ENCODE results near the gene NRBF2. TPM values are rescaled to one million over a fixed set of nuclear protein-coding genes. Genes with fewer than 3 reads are reported as not detected.
"Not testable (repeated sequence)": the region's sequence is repeated elsewhere in the genome, so short reads cannot be mapped to it uniquely, and the experiment has no call there.

Gene NRBF2
- polyA plus RNA-seq: 10 to 100 TPM in 1 of 2 donors, 1 to 10 TPM in 1; 6.7 to 10.7 TPM

- H3K36me3 ChIP-seq (ENCODE audit: control insufficient read depth in 2 of 2, insufficient read depth in 2 of 2, low read length in 1 of 2): no peaks in the 10 kb centered on the region
- H3K9me3 ChIP-seq (ENCODE audit: control insufficient read depth in 2 of 2, insufficient read depth in 1 of 2, low read depth in 1 of 2, low read length in 1 of 2): no peaks in the 10 kb centered on the region
- peak within 1 kb of the TSS; percentile 93 to 95 for H3K27ac ChIP-seq (ENCODE audit: low read depth in 2 of 2, low read length in 1 of 2)
- H3K4me3 ChIP-seq (ENCODE audit: low read depth in 1 of 2, low read length in 2 of 2): peak within 1 kb of the TSS; percentile 89 to 90
- WGBS, 2 donors: 0% methylated on average over 51 to 55 of the region's 55 CpGs
- H3K4me1 ChIP-seq (ENCODE audit: control insufficient read depth in 2 of 2, insufficient read depth in 2 of 2, low read length in 1 of 2): no peaks in the 10 kb centered on the region
- H3K27me3 ChIP-seq (ENCODE audit: control insufficient read depth in 1 of 2, insufficient read depth in 2 of 2, low read length in 2 of 2): no peaks in the 10 kb centered on the region
Observed at GRCh38 chr10:63133056-63133820, at the start of gene NRBF2. NRBF2 (plus strand) TSS chr10:63133328; CDS start chr10:63133471, 143 bp downstream.

- not testable (repeated sequence) for H3K4me1 ChIP-seq (ENCODE audit: control insufficient read depth in 2 of 2, insufficient read depth in 2 of 2, low read length in 1 of 2); H3K36me3 ChIP-seq (ENCODE audit: control insufficient read depth in 2 of 2, insufficient read depth in 2 of 2, low read length in 1 of 2); H3K27ac ChIP-seq (ENCODE audit: low read depth in 2 of 2, low read length in 1 of 2); H3K9me3 ChIP-seq (ENCODE audit: control insufficient read depth in 2 of 2, insufficient read depth in 1 of 2, low read depth in 1 of 2, low read length in 1 of 2); H3K4me3 ChIP-seq (ENCODE audit: low read depth in 1 of 2, low read length in 2 of 2); H3K27me3 ChIP-seq (ENCODE audit: control insufficient read depth in 1 of 2, insufficient read depth in 2 of 2, low read length in 2 of 2)
- WGBS, 2 donors: 90 to 93% methylated on average over 14 of the region's 14 CpGs
Observed at GRCh38 chr10:63083406-63083805, 49.7 kb upstream of the NRBF2 start.

- H3K4me3 ChIP-seq (ENCODE audit: low read depth in 1 of 2, low read length in 2 of 2): no peak overlapping the region
- no peaks in the 10 kb centered on the region for H3K36me3 ChIP-seq (ENCODE audit: control insufficient read depth in 2 of 2, insufficient read depth in 2 of 2, low read length in 1 of 2)
- no peaks in the 10 kb centered on the region for H3K27me3 ChIP-seq (ENCODE audit: control insufficient read depth in 1 of 2, insufficient read depth in 2 of 2, low read length in 2 of 2)
- no peaks in the 10 kb centered on the region for H3K4me1 ChIP-seq (ENCODE audit: control insufficient read depth in 2 of 2, insufficient read depth in 2 of 2, low read length in 1 of 2)
- 14 to 15% methylated on average over 7 of the region's 7 CpGs for WGBS, 2 donors
- H3K9me3 ChIP-seq (ENCODE audit: control insufficient read depth in 2 of 2, insufficient read depth in 1 of 2, low read depth in 1 of 2, low read length in 1 of 2): no peaks in the 10 kb centered on the region
- no peak overlapping the region for H3K27ac ChIP-seq (ENCODE audit: low read depth in 2 of 2, low read length in 1 of 2)
Observed at GRCh38 chr10:63083904-63084689, 49.0 kb upstream of the NRBF2 start.

GRCh38 chr10:63084690-63085382, 48.3 kb upstream of the NRBF2 start:
- Histone ChIP-seq H3K4me1 (ENCODE audit: control insufficient read depth in 2 of 2, insufficient read depth in 2 of 2, low read length in 1 of 2) (no peaks in the 10 kb centered on the region), H3K27ac (ENCODE audit: low read depth in 2 of 2, low read length in 1 of 2) (no peak overlapping the region), H3K36me3 (ENCODE audit: control insufficient read depth in 2 of 2, insufficient read depth in 2 of 2, low read length in 1 of 2) (no peaks in the 10 kb centered on the region), H3K27me3 (ENCODE audit: control insufficient read depth in 1 of 2, insufficient read depth in 2 of 2, low read length in 2 of 2) (no peaks in the 10 kb centered on the region), H3K4me3 (ENCODE audit: low read depth in 1 of 2, low read length in 2 of 2) (no peak overlapping the region), H3K9me3 (ENCODE audit: control insufficient read depth in 2 of 2, insufficient read depth in 1 of 2, low read depth in 1 of 2, low read length in 1 of 2) (no peaks in the 10 kb centered on the region)
- 62 to 68% methylated on average over 4 of the region's 4 CpGs for WGBS, 2 donors

DNA sequence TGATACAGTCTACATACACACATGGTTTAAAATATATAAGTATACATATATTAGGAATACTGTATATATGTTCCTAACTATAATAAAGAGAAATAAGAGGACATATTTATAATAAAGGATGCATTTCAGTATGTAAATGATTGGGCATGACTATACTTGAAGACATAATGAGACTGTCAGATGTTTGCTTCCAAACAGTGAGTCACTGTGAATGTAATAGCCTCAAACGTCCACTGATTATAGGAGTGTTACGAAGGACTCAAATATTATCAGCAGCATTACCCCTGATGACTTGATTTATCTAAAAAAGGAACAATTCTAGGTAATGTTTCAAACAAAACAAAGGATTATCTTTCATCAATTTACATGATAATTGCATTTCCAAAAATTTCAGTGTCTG, 39.9 kb upstream of the NRBF2 start:
- Histone ChIP-seq H3K27ac (ENCODE audit: low read depth in 2 of 2, low read length in 1 of 2) (no peak overlapping the region), H3K4me3 (ENCODE audit: low read depth in 1 of 2, low read length in 2 of 2) (no peak overlapping the region), H3K9me3 (ENCODE audit: control insufficient read depth in 2 of 2, insufficient read depth in 1 of 2, low read depth in 1 of 2, low read length in 1 of 2) (no peaks in the 10 kb centered on the region), H3K4me1 (ENCODE audit: control insufficient read depth in 2 of 2, insufficient read depth in 2 of 2, low read length in 1 of 2) (no peaks in the 10 kb centered on the region), H3K27me3 (ENCODE audit: control insufficient read depth in 1 of 2, insufficient read depth in 2 of 2, low read length in 2 of 2) (no peaks in the 10 kb centered on the region), H3K36me3 (ENCODE audit: control insufficient read depth in 2 of 2, insufficient read depth in 2 of 2, low read length in 1 of 2) (no peaks in the 10 kb centered on the region)
- 52 to 55% methylated on average over 2 of the region's 2 CpGs for WGBS, 2 donors

GRCh38 chr10:63094405-63094804, 38.7 kb upstream of the NRBF2 start:
- 97 to 98% methylated on average over 2 of the region's 2 CpGs for WGBS, 2 donors
- Histone ChIP-seq H3K4me1 (ENCODE audit: control insufficient read depth in 2 of 2, insufficient read depth in 2 of 2, low read length in 1 of 2) (no peaks in the 10 kb centered on the region), H3K4me3 (ENCODE audit: low read depth in 1 of 2, low read length in 2 of 2) (no peak overlapping the region), H3K27me3 (ENCODE audit: control insufficient read depth in 1 of 2, insufficient read depth in 2 of 2, low read length in 2 of 2) (no peaks in the 10 kb centered on the region), H3K9me3 (ENCODE audit: control insufficient read depth in 2 of 2, insufficient read depth in 1 of 2, low read depth in 1 of 2, low read length in 1 of 2) (no peaks in the 10 kb centered on the region), H3K36me3 (ENCODE audit: control insufficient read depth in 2 of 2, insufficient read depth in 2 of 2, low read length in 1 of 2) (no peaks in the 10 kb centered on the region), H3K27ac (ENCODE audit: low read depth in 2 of 2, low read length in 1 of 2) (no peak overlapping the region)

GRCh38 chr10:63094881-63095280, 38.2 kb upstream of the NRBF2 start:
- Histone ChIP-seq H3K27ac (ENCODE audit: low read depth in 2 of 2, low read length in 1 of 2) (no peak overlapping the region), H3K27me3 (ENCODE audit: control insufficient read depth in 1 of 2, insufficient read depth in 2 of 2, low read length in 2 of 2) (no peaks in the 10 kb centered on the region), H3K36me3 (ENCODE audit: control insufficient read depth in 2 of 2, insufficient read depth in 2 of 2, low read length in 1 of 2) (no peaks in the 10 kb centered on the region), H3K4me3 (ENCODE audit: low read depth in 1 of 2, low read length in 2 of 2) (no peak overlapping the region), H3K4me1 (ENCODE audit: control insufficient read depth in 2 of 2, insufficient read depth in 2 of 2, low read length in 1 of 2) (no peaks in the 10 kb centered on the region), H3K9me3 (ENCODE audit: control insufficient read depth in 2 of 2, insufficient read depth in 1 of 2, low read depth in 1 of 2, low read length in 1 of 2) (no peaks in the 10 kb centered on the region)
- WGBS, 2 donors: 33 to 52% methylated on average over 1 of the region's 1 CpG

GRCh38 chr10:63099734-63100133, 33.4 kb upstream of the NRBF2 start:
- no peaks in the 10 kb centered on the region for H3K4me1 ChIP-seq (ENCODE audit: control insufficient read depth in 2 of 2, insufficient read depth in 2 of 2, low read length in 1 of 2)
- H3K27me3 ChIP-seq (ENCODE audit: control insufficient read depth in 1 of 2, insufficient read depth in 2 of 2, low read length in 2 of 2): no peaks in the 10 kb centered on the region
- no peak overlapping the region for H3K27ac ChIP-seq (ENCODE audit: low read depth in 2 of 2, low read length in 1 of 2)
- H3K9me3 ChIP-seq (ENCODE audit: control insufficient read depth in 2 of 2, insufficient read depth in 1 of 2, low read depth in 1 of 2, low read length in 1 of 2): no peaks in the 10 kb centered on the region
- no peak overlapping the region for H3K4me3 ChIP-seq (ENCODE audit: low read depth in 1 of 2, low read length in 2 of 2)
- H3K36me3 ChIP-seq (ENCODE audit: control insufficient read depth in 2 of 2, insufficient read depth in 2 of 2, low read length in 1 of 2): no peaks in the 10 kb centered on the region

- not testable (repeated sequence) for H3K4me3 ChIP-seq (ENCODE audit: low read depth in 1 of 2, low read length in 2 of 2); H3K27me3 ChIP-seq (ENCODE audit: control insufficient read depth in 1 of 2, insufficient read depth in 2 of 2, low read length in 2 of 2)
- WGBS, 2 donors: 73 to 80% methylated on average over 10 of the region's 10 CpGs
Observed at GRCh38 chr10:63101091-63101490, 32.0 kb upstream of the NRBF2 start.

More at GRCh38 chr10:63101091-63101490, 32.0 kb upstream of the NRBF2 start:
- H3K9me3 ChIP-seq (ENCODE audit: control insufficient read depth in 2 of 2, insufficient read depth in 1 of 2, low read depth in 1 of 2, low read length in 1 of 2); H3K4me1 ChIP-seq (ENCODE audit: control insufficient read depth in 2 of 2, insufficient read depth in 2 of 2, low read length in 1 of 2); H3K36me3 ChIP-seq (ENCODE audit: control insufficient read depth in 2 of 2, insufficient read depth in 2 of 2, low read length in 1 of 2): not testable (repeated sequence)
- peak overlapping the region in 1 of 2 donors; percentile 31 for H3K27ac ChIP-seq (ENCODE audit: low read depth in 2 of 2, low read length in 1 of 2)
